Natural killer cell (primary cell): Measurements from ENCODE around the gene NID1. TPM values are rescaled to one million over a fixed set of nuclear protein-coding genes. Genes with fewer than 3 reads are reported as not detected.

Experiments
- ATAC-seq, 3 donors: fragments of 150-1000 bp in 2 of 3; fragments of 200-7000 bp in 1 of 3; cut with Tn5 transposase; 1 replicate in 1 of 3; 2 replicates in 2 of 3; pipeline ENCODE4 v1.10.0; 2021; ENCODE audit warnings: mild to moderate bottlenecking in 2 of 3, moderate library complexity in 2 of 3
- DNase-seq, 2 donors: peaks; one replicate each; pipeline versions ENCODE4 v3.0.0 to v3.0.0-alpha.2; 2013 to 2021; ENCODE audit warnings: mixed read lengths in 1 of 2
- H3K27ac ChIP-seq: one replicate; pipeline ENCODE4 v1.5.1; 2013; ENCODE audit warnings: mild to moderate bottlenecking, low read length
- H3K27me3 ChIP-seq: one replicate; pipeline ENCODE4 v1.6.1; 2013; ENCODE audit warnings: low read length; ENCODE audit not compliant: control insufficient read depth, insufficient read depth
- H3K36me3 ChIP-seq: one replicate; pipeline ENCODE4 v1.6.1; 2013; ENCODE audit warnings: low read length; ENCODE audit not compliant: control insufficient read depth, insufficient read depth
- H3K4me1 ChIP-seq: one replicate; pipeline ENCODE4 v1.6.1; 2013; ENCODE audit warnings: low read length; ENCODE audit not compliant: control insufficient read depth, insufficient read depth
- H3K4me3 ChIP-seq: one replicate; pipeline ENCODE4 v1.5.1; 2013; ENCODE audit warnings: low read length
- H3K9me3 ChIP-seq: one replicate; pipeline ENCODE4 v1.6.1; 2013; ENCODE audit warnings: low read length; ENCODE audit not compliant: control insufficient read depth, insufficient read depth
- H3K27ac Mint-ChIP-seq, 2 donors: one replicate each; pipeline ENCODE4 v1.8.0; 2022; ENCODE audit warnings: mild to moderate bottlenecking in 2 of 2, mixed read lengths in 2 of 2, moderate library complexity in 1 of 2
- H3K27me3 Mint-ChIP-seq, 2 donors: one replicate each; pipeline ENCODE4 v1.8.0; 2022; ENCODE audit warnings: low read depth in 2 of 2, mixed read lengths in 2 of 2
- H3K36me3 Mint-ChIP-seq: one replicate; pipeline ENCODE4 v1.8.0; 2022; ENCODE audit warnings: mixed read lengths
- H3K4me1 Mint-ChIP-seq, 2 donors: one replicate each; pipeline ENCODE4 v1.8.0; 2022; ENCODE audit warnings: mixed read lengths in 2 of 2
- H3K4me3 Mint-ChIP-seq: one replicate; pipeline ENCODE4 v1.8.0; 2022; ENCODE audit warnings: mild to moderate bottlenecking, moderate library complexity, mixed read lengths
- H3K9me3 Mint-ChIP-seq, 2 donors: one replicate each; pipeline ENCODE4 v1.8.0; 2022; ENCODE audit warnings: mixed read lengths in 2 of 2
- CTCF ChIP-seq: fragments of 200-600 bp; IDR thresholded peaks from one replicate; pipeline ENCODE4 v1.8.0; 2022; ENCODE audit warnings: antibody characterized with exemption
- WGBS: methylation state at CpG from one replicate; pipeline ENCODE4 v1.1.7; 2013; ENCODE audit warnings: missing lambda C conversion rate; ENCODE audit not compliant: insufficient coverage; 5-methylcytosine and 5-hydroxymethylcytosine counted together
- intact Hi-C: fragments of 100-400 bp; cut with micrococcal nuclease; formaldehyde crosslinking; loops from one replicate; pipeline ENCODE4 v1.14.2; 2022
- total RNA-seq, 4 donors: library from RNA; stranded (reverse); fragments of 120-200 nt in 1 of 4; gene quantifications; one replicate each; pipeline versions ENCODE4 v1.2.3 to v1.2.4, GENCODE V29; 2013 to 2022

Gene NID1
- total RNA-seq, 3 donors from 2014 or later (not counting 1 experiment from before 2014, with no cell fraction given) = 0.32 to 0.92 (median 0.85) TPM

DNA sequence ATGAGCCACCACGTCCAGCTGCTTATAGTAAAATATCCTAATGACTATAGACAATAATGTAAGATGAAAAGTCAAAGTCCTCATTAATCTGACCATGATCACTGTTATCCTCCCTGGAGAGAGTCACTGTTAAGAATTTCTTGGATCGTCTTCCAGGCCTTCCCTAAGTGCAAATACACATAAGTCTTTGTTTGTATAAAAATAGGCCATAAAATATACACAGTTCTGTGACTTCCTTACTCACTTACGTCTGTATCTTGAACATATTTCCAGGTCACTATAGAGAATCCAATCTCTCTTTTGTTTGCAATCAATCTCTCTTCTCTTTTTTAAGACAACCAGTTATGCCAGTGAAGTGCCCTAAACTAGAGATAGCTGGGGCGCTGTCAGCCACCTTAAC is 109.1 kb downstream of the NID1 start:
- Histone ChIP-seq H3K27ac (no peak overlapping the region), H3K4me1 (peaks cover 48% of the 10 kb centered on the region), H3K4me3 (no peak overlapping the region), H3K36me3 (no peaks in the 10 kb centered on the region), H3K27me3 (no peaks in the 10 kb centered on the region), H3K9me3 (no peaks in the 10 kb centered on the region)
- Mint-ChIP-seq H3K4me1 (peaks cover 32 to 43% of the 10 kb centered on the region in 2 donors), H3K27ac (no peak overlapping the region), H3K27me3 (no peaks in the 10 kb centered on the region), H3K9me3 (no peaks in the 10 kb centered on the region), H3K4me3 (no peak overlapping the region), H3K36me3 (no peaks in the 10 kb centered on the region)
- intact Hi-C loops = no loop called here
- WGBS = 88% methylated on average over 2 of the region's 4 CpGs
- no peak for DNase-seq
- TF ChIP-seq CTCF = no peak
- ATAC-seq = no peak

- DNase-seq (peak; percentile 33 to 69), ATAC-seq (peak; percentile 89 to 95 (median 93))
- no peak for TF ChIP-seq CTCF
- intact Hi-C loops = no loop called here
- Mint-ChIP-seq H3K36me3 (no peaks in the 10 kb centered on the region), H3K27ac (peak overlapping the region; percentile 4 to 76), H3K4me1 (peaks cover 32 to 37% of the 10 kb centered on the region in 2 donors), H3K4me3 (peak overlapping the region; percentile 72), H3K27me3 (no peaks in the 10 kb centered on the region), H3K9me3 (no peaks in the 10 kb centered on the region)
- peak overlapping the region; percentile 34 for H3K27ac ChIP-seq
- H3K4me3 ChIP-seq = no peak overlapping the region
- WGBS = 20% methylated on average over 10 of the region's 11 CpGs
- H3K4me1 ChIP-seq = peaks cover 48% of the 10 kb centered on the region
- no peaks in the 10 kb centered on the region for H3K27me3 ChIP-seq
- no peaks in the 10 kb centered on the region for H3K9me3 ChIP-seq
- no peaks in the 10 kb centered on the region for H3K36me3 ChIP-seq
Observed at GRCh38 chr1:235954306-235955283, 110.3 kb downstream of the NID1 start.

DNA sequence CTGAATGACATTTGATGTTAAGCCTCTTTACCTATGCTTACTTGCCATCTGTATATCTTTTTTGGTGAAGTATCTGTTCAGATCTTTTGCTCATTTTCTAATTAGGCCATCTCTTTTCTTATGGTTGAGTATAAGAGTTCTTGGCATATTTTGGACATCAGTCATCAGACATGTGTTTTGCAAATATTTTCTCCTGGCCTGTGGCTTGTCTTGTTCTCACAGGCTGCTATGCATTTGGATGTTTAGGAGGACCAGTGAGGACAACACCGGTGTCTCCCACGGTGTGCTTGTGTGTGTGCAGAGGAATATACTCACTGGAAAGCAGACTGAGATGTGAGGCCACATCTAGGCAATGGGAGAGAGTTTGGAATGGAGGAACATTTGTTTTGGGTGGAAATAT is 111.1 kb downstream of the NID1 start:
- Mint-ChIP-seq H3K27me3 (no peaks in the 10 kb centered on the region), H3K4me3 (peak overlapping the region; percentile 72), H3K27ac (peak overlapping the region; percentile 4 to 76), H3K36me3 (no peaks in the 10 kb centered on the region), H3K9me3 (no peaks in the 10 kb centered on the region), H3K4me1 (peaks cover 32 to 40% of the 10 kb centered on the region in 2 donors)
- intact Hi-C loops = no loop called here
- DNase-seq (no peak), ATAC-seq (no peak)
- peaks cover 54% of the 10 kb centered on the region for H3K4me1 ChIP-seq
- no peaks in the 10 kb centered on the region for H3K36me3 ChIP-seq
- H3K4me3 ChIP-seq = no peak overlapping the region
- 100% methylated on average over 2 of the region's 2 CpGs for WGBS
- no peaks in the 10 kb centered on the region for H3K9me3 ChIP-seq
- H3K27me3 ChIP-seq = no peaks in the 10 kb centered on the region
- H3K27ac ChIP-seq = peak overlapping the region; percentile 34
- no peak for TF ChIP-seq CTCF
